Measurements from ENCODE around the gene VEGFA. TPM values are rescaled to one million over a fixed set of nuclear protein-coding genes. Genes with fewer than 3 reads are reported as not detected.
A peak's percentile ranks its signal among the peaks of the same experiment; 100 is the strongest.

The VEGFA gene
- total RNA-seq: 10 to 100 TPM; 64.6 to 72.8 TPM

GRCh38 chr6:43769526-43770371 lies at the start of gene VEGFA:
TSS of gene VEGFA (plus strand) at chr6:43770211.
- DNase-seq (peak; percentile 95), ATAC-seq (peak; percentile 74)
- ChIA-PET CTCF (interaction anchor here (0.5 to 4.4 kb wide), 32 partner anchors 9 to 618 kb away, joined by 3 to 46 read pairs (median 3); partner anchors contain the start of genes CDC5L and MRPS18A), POLR2A (interaction anchor here (1.1 to 1.8 kb wide), 6 partner anchors 9 to 477 kb away, joined by 3 to 10 read pairs (median 4); partner anchors contain the start of genes GTPBP2 and HSP90AB1)
- H3K9me3 Mint-ChIP-seq (ENCODE audit: low read depth): no peaks in the 10 kb centered on the region
- peaks cover 21% of the 10 kb centered on the region for H3K36me3 Mint-ChIP-seq (ENCODE audit: low read depth)
- H3K4me3 Mint-ChIP-seq: peak within 1 kb of the TSS; percentile 96
- intact Hi-C loops (cut with DNase I, micrococcal nuclease): loop anchor here (1.0 to 10.0 kb wide), 20 partner anchors 45 to 617 kb away; partner anchors contain the start of genes HSP90AB1 (in 2 of the 2), AARS2 (in 1 of the 2), ABCC10 (in 1 of the 2) and CDC5L (in 1 of the 2)
- H3K4me1 Mint-ChIP-seq: peaks cover 18% of the 10 kb centered on the region
- peaks cover 4% of the 10 kb centered on the region for H3K27me3 Mint-ChIP-seq
- H3K27ac Mint-ChIP-seq: peak within 1 kb of the TSS; percentile 91

- no peaks in the 10 kb centered on the region for H3K9me3 Mint-ChIP-seq (ENCODE audit: low read depth)
- intact Hi-C loops (cut with DNase I, micrococcal nuclease): loop anchor here (5.0 kb wide), 3 partner anchors 96 to 281 kb away; no protein-coding TSS in a partner anchor
- CTCF ChIA-PET: interaction anchor here (0.7 to 2.6 kb wide), 8 partner anchors 33 to 481 kb away, joined by 3 to 12 read pairs (median 4); no protein-coding TSS in a partner anchor
- no peaks in the 10 kb centered on the region for H3K36me3 Mint-ChIP-seq (ENCODE audit: low read depth)
- DNase-seq: no peak
- H3K4me3 Mint-ChIP-seq: no peak overlapping the region
- POLR2A ChIA-PET: interaction anchor here (1.0 to 1.4 kb wide), 2 partner anchors 47 to 96 kb away, joined by 3 to 4 read pairs; no protein-coding TSS in a partner anchor
- H3K27ac Mint-ChIP-seq: no peak overlapping the region
- H3K4me1 Mint-ChIP-seq: peaks cover 23% of the 10 kb centered on the region
- H3K27me3 Mint-ChIP-seq: no peaks in the 10 kb centered on the region
- ATAC-seq: no peak
These were observed 49.0 kb upstream of the VEGFA start for GRCh38 chr6:43720999-43721398.

GRCh38 chr6:43722920-43723545 lies 47.0 kb upstream of the VEGFA start:
- DNase-seq (no peak), ATAC-seq (no peak)
- intact Hi-C loops (cut with DNase I, micrococcal nuclease): loop anchor here (5.0 kb wide), 3 partner anchors 94 to 279 kb away; no protein-coding TSS in a partner anchor
- Mint-ChIP-seq H3K4me3 (no peak overlapping the region), H3K4me1 (peaks cover 26% of the 10 kb centered on the region), H3K27me3 (no peaks in the 10 kb centered on the region), H3K36me3 (ENCODE audit: low read depth) (no peaks in the 10 kb centered on the region), H3K27ac (no peak overlapping the region), H3K9me3 (ENCODE audit: low read depth) (no peaks in the 10 kb centered on the region)
- ChIA-PET CTCF (interaction anchor here (0.6 to 2.6 kb wide), 5 partner anchors 46 to 356 kb away, joined by 3 to 12 read pairs (median 7); no protein-coding TSS in a partner anchor), POLR2A (no interaction called here)

- Mint-ChIP-seq H3K4me3 (no peak overlapping the region), H3K4me1 (peaks cover 26% of the 10 kb centered on the region), H3K36me3 (ENCODE audit: low read depth) (no peaks in the 10 kb centered on the region), H3K27me3 (no peaks in the 10 kb centered on the region), H3K27ac (peak overlapping the region; percentile 90), H3K9me3 (ENCODE audit: low read depth) (no peaks in the 10 kb centered on the region)
- intact Hi-C loops (cut with DNase I, micrococcal nuclease): loop anchor here (1.0 to 5.0 kb wide), 11 partner anchors 34 to 355 kb away; partner anchors contain the start of genes VEGFA (in 2 of the 2) and MRPS18A (in 1 of the 2)
- peak; percentile 82 for ATAC-seq
- DNase-seq: peak; percentile 87
- ChIA-PET POLR2A (interaction anchor here (1.3 to 2.0 kb wide), 2 partner anchors 46 to 49 kb away, joined by 5 to 10 read pairs; partner anchors contain the start of gene VEGFA), CTCF (interaction anchor here (0.6 to 2.6 kb wide), 18 partner anchors 9 to 355 kb away, joined by 3 to 29 read pairs (median 4); partner anchors contain the start of gene VEGFA)
These were observed 46.2 kb upstream of the VEGFA start for GRCh38 chr6:43723737-43724295.

- ChIA-PET POLR2A (interaction anchor here (1.2 to 2.0 kb wide), 3 partner anchors 46 to 350 kb away, joined by 4 to 10 read pairs (median 5); partner anchors contain the start of gene VEGFA), CTCF (interaction anchor here (0.6 to 2.6 kb wide), 25 partner anchors 10 to 448 kb away, joined by 3 to 29 read pairs (median 4); partner anchors contain the start of genes GTPBP2 and VEGFA)
- no peak for DNase-seq
- H3K4me3 Mint-ChIP-seq: peak overlapping the region; percentile 48
- intact Hi-C loops (cut with DNase I, micrococcal nuclease): loop anchor here (1.0 to 5.0 kb wide), 11 partner anchors 34 to 355 kb away; partner anchors contain the start of genes VEGFA (in 2 of the 2) and MRPS18A (in 1 of the 2)
- H3K27ac Mint-ChIP-seq: peak overlapping the region; percentile 90
- H3K27me3 Mint-ChIP-seq: no peaks in the 10 kb centered on the region
- no peaks in the 10 kb centered on the region for H3K9me3 Mint-ChIP-seq (ENCODE audit: low read depth)
- ATAC-seq: peak; percentile 6
- no peaks in the 10 kb centered on the region for H3K36me3 Mint-ChIP-seq (ENCODE audit: low read depth)
- peaks cover 26% of the 10 kb centered on the region for H3K4me1 Mint-ChIP-seq
These were observed 45.7 kb upstream of the VEGFA start for GRCh38 chr6:43724354-43724753.

- intact Hi-C loops (cut with DNase I, micrococcal nuclease): loop anchor here (1.0 to 5.0 kb wide), 12 partner anchors 33 to 354 kb away; partner anchors contain the start of genes MRPS18A (in 2 of the 2) and VEGFA (in 2 of the 2)
- ChIA-PET CTCF (interaction anchor here (0.5 to 2.6 kb wide), 25 partner anchors 10 to 447 kb away, joined by 3 to 29 read pairs (median 4); partner anchors contain the start of genes GTPBP2 and VEGFA), POLR2A (interaction anchor here (1.0 to 2.0 kb wide), 4 partner anchors 45 to 522 kb away, joined by 3 to 10 read pairs (median 4); partner anchors contain the start of genes HSP90AB1 and VEGFA)
- Mint-ChIP-seq H3K27me3 (no peaks in the 10 kb centered on the region), H3K4me1 (peaks cover 26% of the 10 kb centered on the region), H3K36me3 (ENCODE audit: low read depth) (no peaks in the 10 kb centered on the region), H3K9me3 (ENCODE audit: low read depth) (no peaks in the 10 kb centered on the region), H3K4me3 (peak overlapping the region; percentile 48), H3K27ac (peak overlapping the region; percentile 90)
- DNase-seq (peak; percentile 90), ATAC-seq (peak; percentile 78)
These were observed 44.9 kb upstream of the VEGFA start for GRCh38 chr6:43724914-43725642.

- POLR2A ChIA-PET: interaction anchor here (1.0 to 2.0 kb wide), 3 partner anchors 44 to 521 kb away, joined by 3 to 10 read pairs (median 4); partner anchors contain the start of genes HSP90AB1 and VEGFA
- DNase-seq (peak; percentile 35), ATAC-seq (peak; percentile 8)
- peak overlapping the region; percentile 90 for H3K27ac Mint-ChIP-seq
- intact Hi-C loops (cut with DNase I, micrococcal nuclease): loop anchor here (1.0 to 5.0 kb wide), 5 partner anchors 39 to 353 kb away; partner anchors contain the start of genes MRPS18A (in 2 of the 2) and VEGFA (in 1 of the 2)
- H3K4me3 Mint-ChIP-seq: peak overlapping the region; percentile 48
- peaks cover under 1% of the 10 kb centered on the region for H3K36me3 Mint-ChIP-seq (ENCODE audit: low read depth)
- H3K4me1 Mint-ChIP-seq: peaks cover 26% of the 10 kb centered on the region
- peaks cover 5% of the 10 kb centered on the region for H3K9me3 Mint-ChIP-seq (ENCODE audit: low read depth)
- CTCF ChIA-PET: interaction anchor here (0.5 to 2.6 kb wide), 11 partner anchors 11 to 355 kb away, joined by 3 to 29 read pairs (median 6); partner anchors contain the start of gene VEGFA
- H3K27me3 Mint-ChIP-seq: no peaks in the 10 kb centered on the region
These were observed 44.1 kb upstream of the VEGFA start for GRCh38 chr6:43725643-43726580.

GRCh38 chr6:43727634-43728033 lies 42.4 kb upstream of the VEGFA start:
- Mint-ChIP-seq H3K9me3 (ENCODE audit: low read depth) (peaks cover 18% of the 10 kb centered on the region), H3K27me3 (no peaks in the 10 kb centered on the region), H3K4me3 (no peak overlapping the region), H3K36me3 (ENCODE audit: low read depth) (peaks cover 4% of the 10 kb centered on the region), H3K4me1 (peaks cover 26% of the 10 kb centered on the region), H3K27ac (no peak overlapping the region)
- ChIA-PET POLR2A (no interaction called here), CTCF (no interaction called here)
- intact Hi-C loops (cut with DNase I, micrococcal nuclease): loop anchor here in 1 of 2 experiments (5.0 kb wide), 1 partner anchor 40 kb away; the partner anchor contains the start of gene MRPS18A
- DNase-seq: no peak
- ATAC-seq: no peak

GRCh38 chr6:43728586-43728985 lies 41.4 kb upstream of the VEGFA start:
- no peak overlapping the region for H3K27ac Mint-ChIP-seq
- ATAC-seq: no peak
- intact Hi-C loops (cut with DNase I, micrococcal nuclease): loop anchor here in 1 of 2 experiments (5.0 kb wide), 1 partner anchor 41 kb away; the partner anchor contains the start of gene MRPS18A
- peaks cover 4% of the 10 kb centered on the region for H3K36me3 Mint-ChIP-seq (ENCODE audit: low read depth)
- peaks cover 27% of the 10 kb centered on the region for H3K4me1 Mint-ChIP-seq
- H3K4me3 Mint-ChIP-seq: no peak overlapping the region
- DNase-seq: no peak
- peaks cover 18% of the 10 kb centered on the region for H3K9me3 Mint-ChIP-seq (ENCODE audit: low read depth)
- ChIA-PET CTCF (interaction anchor here (0.6 to 0.7 kb wide), 3 partner anchors 56 to 251 kb away, joined by 3 to 4 read pairs (median 3); no protein-coding TSS in a partner anchor), POLR2A (no interaction called here)
- H3K27me3 Mint-ChIP-seq: no peaks in the 10 kb centered on the region

Measured in activated CD4-positive, alpha-beta T cell treated with anti-CD3 and anti-CD28 coated beads for 36 hours (primary cell).